NAMALWA (cell line): Measurements from ENCODE around the gene ATP6V1C2.

ENCODE experiments used
- DNase-seq: peaks from one replicate; pipeline ENCODE4 v3.0.0-alpha.2; 2015; ENCODE audit warnings: low spot score

Gene ATP6V1C2

GRCh38 chr2:10721396-10722251 is at the start of gene ATP6V1C2:
Gene ATP6V1C2 (plus strand): TSS chr2:10721630. CDS start chr2:10722850, 1,220 bp downstream.
- DNase-seq: peak; percentile 56

- DNase-seq: no peak
These were observed 46.3 kb upstream of the ATP6V1C2 start for GRCh38 chr2:10675131-10675530.

- peak; percentile 29 for DNase-seq
These were observed 43.2 kb upstream of the ATP6V1C2 start for GRCh38 chr2:10678225-10678624.

GRCh38 chr2:10680214-10680613 is 41.2 kb upstream of the ATP6V1C2 start:
- no peak for DNase-seq

GRCh38 chr2:10680957-10681356 is 40.5 kb upstream of the ATP6V1C2 start:
- DNase-seq: no peak

GRCh38 chr2:10686176-10686730 is 35.2 kb upstream of the ATP6V1C2 start:
- DNase-seq: no peak

- DNase-seq: peak; percentile 32
These were observed 32.3 kb upstream of the ATP6V1C2 start for GRCh38 chr2:10688921-10689807.

- DNase-seq: no peak
These were observed 29.9 kb upstream of the ATP6V1C2 start for GRCh38 chr2:10691521-10691920.

- no peak for DNase-seq
These were observed 21.2 kb upstream of the ATP6V1C2 start for GRCh38 chr2:10700078-10700803.

- DNase-seq: no peak
These were observed 17.3 kb upstream of the ATP6V1C2 start for GRCh38 chr2:10704034-10704594.

- no peak for DNase-seq
These were observed 15.4 kb upstream of the ATP6V1C2 start for GRCh38 chr2:10706033-10706432.

- DNase-seq: no peak
These were observed 13.6 kb upstream of the ATP6V1C2 start for GRCh38 chr2:10707831-10708230.

GRCh38 chr2:10709290-10709939 is 12.0 kb upstream of the ATP6V1C2 start:
- no peak for DNase-seq

GRCh38 chr2:10712185-10712809 is 9.1 kb upstream of the ATP6V1C2 start:
- no peak for DNase-seq

- no peak for DNase-seq
These were observed 4.8 kb upstream of the ATP6V1C2 start for GRCh38 chr2:10716581-10716980.

- no peak for DNase-seq
These were observed 3.8 kb upstream of the ATP6V1C2 start for GRCh38 chr2:10717628-10718027.

- DNase-seq: no peak
These were observed 1.1 kb upstream of the ATP6V1C2 start for GRCh38 chr2:10720306-10720705.

- no peak for DNase-seq
These were observed 459 bp upstream of the ATP6V1C2 start for GRCh38 chr2:10720947-10721395.

- no peak for DNase-seq
These were observed 909 bp downstream of the ATP6V1C2 start for GRCh38 chr2:10722252-10722825.

GRCh38 chr2:10732924-10733565 is 11.6 kb downstream of the ATP6V1C2 start:
- DNase-seq: no peak
